HG03469 (cell line): ENCODE results near the gene RHOH.
A peak's percentile ranks its signal among the peaks of the same experiment; 100 is the strongest.
"Not testable (repeated sequence)": the region's sequence is repeated elsewhere in the genome, so short reads cannot be mapped to it uniquely, and the experiment has no call there.

Source experiments
- ATAC-seq: cut with Tn5 transposase; IDR thresholded peaks from one replicate; pipeline ENCODE4 v1.9.1; 2021; ENCODE audit warnings: mild to moderate bottlenecking, moderate library complexity, moderate number of reproducible peaks; ENCODE audit not compliant: unreplicated experiment

Gene RHOH, protein sequence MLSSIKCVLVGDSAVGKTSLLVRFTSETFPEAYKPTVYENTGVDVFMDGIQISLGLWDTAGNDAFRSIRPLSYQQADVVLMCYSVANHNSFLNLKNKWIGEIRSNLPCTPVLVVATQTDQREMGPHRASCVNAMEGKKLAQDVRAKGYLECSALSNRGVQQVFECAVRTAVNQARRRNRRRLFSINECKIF

DNA sequence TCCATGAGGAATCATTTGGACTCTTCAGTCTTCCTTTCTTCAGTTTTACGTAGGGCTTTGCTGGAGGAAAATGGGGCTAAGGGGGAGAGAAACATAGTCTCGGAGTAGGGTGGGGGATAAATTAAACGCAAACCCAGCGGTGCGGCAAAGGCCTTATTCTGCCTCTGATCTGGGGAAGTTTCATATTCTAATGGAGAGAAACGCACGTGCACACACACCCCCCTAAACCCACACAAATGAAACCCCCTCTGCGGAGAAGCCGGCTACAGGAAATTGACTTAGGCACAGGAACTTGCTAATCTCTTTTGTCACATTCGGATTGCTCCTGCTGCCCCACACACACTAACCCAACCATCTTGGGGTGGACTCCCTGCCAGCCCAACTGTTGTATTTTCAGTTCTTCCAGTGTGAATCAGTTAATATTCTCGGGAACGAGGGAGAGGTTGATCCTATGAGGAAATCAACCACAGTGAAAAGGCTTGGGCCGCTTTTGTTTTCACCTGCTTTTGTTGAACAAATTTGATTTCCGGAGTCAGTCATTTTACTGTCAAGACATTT, at the start of gene RHOH:
TSS of gene RHOH (plus strand) at position 308 of the 558 bp plus-strand sequence. CDS start 46,356 bp downstream, outside the sequence.
- ATAC-seq, result no peak

DNA sequence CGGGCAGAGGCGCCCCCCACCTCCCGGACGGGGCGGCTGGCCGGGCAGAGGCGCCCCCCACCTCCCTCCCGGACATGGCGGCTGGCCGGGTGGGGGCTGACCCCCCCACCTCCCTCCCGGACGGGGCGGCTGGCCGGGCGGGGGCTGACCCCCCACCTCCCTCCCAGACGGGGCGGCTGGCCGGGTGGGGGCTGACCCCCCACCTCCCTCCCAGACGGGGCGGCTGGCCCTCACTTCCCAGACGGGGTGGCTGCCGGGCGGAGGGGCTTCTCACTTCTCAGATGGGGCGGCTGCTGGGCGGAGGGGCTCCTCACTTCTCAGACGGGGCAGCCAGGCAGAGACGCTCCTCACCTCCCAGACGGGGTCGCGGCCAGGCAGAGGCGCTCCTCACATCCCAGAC, 49.3 kb upstream of the RHOH start:
- not testable (repeated sequence) for ATAC-seq

DNA sequence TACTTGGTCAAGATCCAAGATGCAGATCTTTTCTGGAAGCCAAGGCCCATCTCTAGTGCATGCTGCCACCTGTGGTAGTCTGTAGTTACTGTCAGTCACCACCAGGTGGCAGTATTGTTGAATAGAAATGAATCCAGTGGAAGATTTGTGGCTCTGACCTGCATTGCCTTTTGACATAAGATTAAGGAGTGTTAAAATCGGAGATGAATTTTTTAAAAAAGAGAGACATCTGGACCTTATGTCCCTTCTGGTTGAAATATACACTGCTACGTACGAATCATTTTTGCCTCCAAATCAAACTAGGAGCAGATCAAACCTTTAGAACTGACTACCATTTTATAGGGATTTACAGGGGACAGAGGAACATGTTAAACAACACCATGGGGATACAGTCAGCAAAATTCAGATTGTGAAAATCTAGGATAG, 46.9 kb upstream of the RHOH start:
- peak; percentile 64 for ATAC-seq

DNA sequence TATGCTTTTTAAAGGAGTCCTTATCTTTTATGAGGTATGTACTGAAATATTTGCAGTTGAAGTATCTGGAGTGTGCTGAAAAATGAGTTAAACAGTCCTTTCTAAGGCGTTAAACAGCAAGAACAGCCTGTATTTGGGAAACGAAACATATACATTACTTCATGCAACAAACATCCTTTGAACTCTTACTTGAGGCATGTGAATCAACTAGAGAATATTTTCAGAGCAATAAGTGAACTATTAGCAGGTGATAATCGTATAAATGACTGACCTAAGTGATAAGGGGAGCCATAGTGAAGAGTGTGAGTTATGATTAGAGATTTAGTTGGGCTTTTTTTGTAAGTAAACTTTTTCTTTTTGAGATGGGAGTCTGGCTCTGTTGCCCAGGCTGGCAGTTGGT, 45.9 kb upstream of the RHOH start:
- ATAC-seq, result no peak

DNA sequence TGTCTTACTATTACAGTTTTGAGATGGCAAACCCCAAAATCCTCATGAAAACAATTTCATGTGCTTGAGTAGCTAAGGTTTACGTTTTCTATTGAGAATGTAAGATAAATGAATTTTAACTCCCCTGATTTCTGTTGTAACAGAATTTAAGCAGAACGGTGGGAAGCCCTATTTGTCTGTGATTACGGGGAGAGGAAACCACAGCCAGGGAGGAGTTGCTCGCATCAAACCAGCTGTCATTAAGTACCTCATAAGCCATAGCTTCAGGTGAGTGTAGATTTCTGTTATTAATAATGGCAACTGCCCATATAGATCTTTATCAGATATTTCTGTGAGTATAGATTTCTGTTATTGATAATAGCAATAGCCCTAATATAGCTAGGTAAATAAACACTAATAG, 44.2 kb upstream of the RHOH start:
- ATAC-seq, result no peak

DNA sequence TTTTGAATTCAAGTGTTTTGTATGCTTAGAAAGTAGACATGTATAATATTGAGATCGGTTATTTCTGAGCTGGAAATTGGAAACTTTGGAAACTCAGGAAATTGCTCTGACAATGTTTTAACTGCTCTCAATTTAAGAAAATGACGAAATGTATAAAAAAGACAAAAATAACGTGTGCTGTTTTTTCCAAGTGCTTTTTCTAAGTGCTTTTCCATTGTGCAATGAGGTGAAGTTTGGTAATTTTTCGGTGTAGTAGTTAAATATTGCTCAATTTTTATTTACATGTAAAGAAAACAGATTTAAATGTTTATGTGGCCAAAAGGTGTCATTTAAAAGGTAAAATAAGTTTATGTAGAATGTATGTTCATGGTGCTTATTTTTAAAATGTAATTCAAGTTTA, 39.4 kb upstream of the RHOH start:
- no peak for ATAC-seq

DNA sequence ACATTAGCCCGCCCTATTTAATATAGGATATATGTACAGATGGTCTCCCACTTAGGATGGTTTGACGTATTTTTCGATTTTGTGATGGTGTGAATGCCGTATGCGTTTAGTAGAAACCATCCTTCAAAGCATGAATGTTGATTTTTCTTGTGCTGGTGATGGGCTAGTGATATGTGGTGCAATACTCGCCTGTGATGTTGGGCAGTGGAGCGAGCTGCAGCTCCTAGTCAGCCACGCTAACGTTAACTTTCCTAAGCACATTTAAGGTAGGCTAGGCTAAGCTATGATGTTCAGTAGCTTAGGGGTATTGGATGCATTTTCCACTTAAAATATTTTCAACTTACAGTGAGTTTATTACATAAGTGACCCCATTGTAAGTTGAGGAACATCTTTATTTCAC, 36.6 kb upstream of the RHOH start:
- ATAC-seq, result no peak

DNA sequence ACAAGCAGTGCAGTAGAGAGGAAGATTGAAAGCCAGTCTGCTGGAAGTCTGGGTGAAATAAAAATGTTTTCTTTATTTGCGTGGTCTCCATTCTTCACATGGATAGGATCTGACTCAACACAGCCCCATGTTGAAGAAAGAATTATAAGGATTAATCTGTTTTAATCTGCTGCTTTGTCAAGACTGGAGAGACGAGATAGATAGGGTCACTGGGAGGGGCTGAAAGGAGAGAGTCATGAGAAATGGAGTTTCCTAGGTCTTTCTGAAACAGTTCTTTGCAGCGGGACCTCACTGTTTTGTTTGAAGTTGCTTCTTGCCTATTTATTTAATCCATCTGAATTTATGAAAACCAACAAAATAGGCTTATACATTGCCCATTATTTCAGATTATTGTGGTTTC, 32.4 kb upstream of the RHOH start:
- no peak for ATAC-seq

DNA sequence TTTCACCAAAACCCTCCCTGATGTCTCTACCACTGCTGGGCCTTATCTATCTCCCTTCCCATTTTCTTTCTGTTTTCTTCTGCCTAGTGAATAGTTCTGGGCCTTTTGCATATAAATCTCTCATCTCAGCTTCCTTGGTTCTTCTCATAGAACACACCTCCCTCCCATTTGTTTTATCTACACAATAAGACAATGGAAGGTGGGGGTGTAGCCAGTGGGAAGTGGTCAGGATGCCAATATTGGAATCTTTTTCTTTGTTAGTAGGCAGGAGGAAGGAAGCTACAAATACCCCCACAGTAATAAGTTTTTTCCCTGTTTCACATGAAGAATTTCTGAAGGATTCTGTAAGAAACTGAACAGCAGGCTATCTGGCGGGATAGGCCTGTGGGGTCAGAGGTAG, 30.9 kb upstream of the RHOH start:
- ATAC-seq, result no peak

DNA sequence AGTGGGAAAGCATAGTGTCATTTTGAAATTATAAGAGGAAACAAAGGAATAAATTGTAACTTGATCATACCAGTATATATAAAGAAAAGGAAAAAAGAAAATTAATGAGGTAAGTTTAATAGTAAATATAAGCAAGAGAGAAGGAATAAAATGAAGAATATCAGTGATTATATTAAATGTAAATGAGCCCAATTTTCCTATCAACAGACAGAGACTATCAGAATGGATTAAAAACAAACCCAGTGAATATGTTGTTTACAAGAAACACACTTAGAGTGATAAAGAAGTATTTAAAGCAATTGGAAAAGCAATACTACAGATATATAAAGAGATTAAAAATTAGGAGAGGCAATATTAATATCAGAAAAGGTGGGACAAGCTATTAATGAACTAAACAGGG, 28.8 kb upstream of the RHOH start:
- ATAC-seq, result no peak

DNA sequence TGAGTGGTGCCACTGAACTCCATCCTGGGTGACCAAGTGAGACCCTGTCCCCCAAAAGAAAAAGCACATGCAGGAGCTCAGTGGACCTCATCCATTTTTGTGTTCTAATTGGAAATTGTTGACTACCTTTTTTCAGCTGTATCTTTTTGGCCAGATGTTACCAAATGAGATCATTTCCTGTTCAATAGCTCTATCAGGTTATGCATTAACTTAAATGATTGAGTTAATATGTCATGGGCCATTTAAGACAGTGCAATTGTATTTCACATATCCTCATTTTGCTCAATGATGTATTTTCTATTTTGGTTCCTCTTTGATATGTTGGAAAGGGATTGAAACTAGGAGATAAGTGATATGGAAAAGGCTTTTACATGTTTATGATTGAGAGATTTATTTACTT, 26.2 kb upstream of the RHOH start:
- no peak for ATAC-seq

DNA sequence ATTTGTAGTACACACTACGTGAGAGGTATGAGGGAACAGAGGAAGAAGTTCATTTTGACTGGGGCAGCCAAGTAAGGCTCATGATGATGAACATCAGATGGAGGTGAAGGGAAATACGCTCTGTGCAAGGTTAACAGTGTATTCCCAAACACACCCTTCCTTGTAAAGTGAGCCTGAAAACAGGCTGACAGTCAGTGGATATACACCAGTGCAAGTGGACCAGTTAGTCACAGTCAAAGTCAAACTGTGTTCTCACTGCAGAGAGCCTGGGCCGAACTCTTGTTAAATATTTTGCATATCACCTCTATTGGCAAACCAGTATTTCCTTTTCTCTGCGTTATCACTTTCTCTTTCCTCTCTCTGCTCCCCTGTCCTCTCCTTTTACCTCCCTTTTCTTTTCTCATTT, 23.4 kb upstream of the RHOH start:
- ATAC-seq, result peak; percentile 74

DNA sequence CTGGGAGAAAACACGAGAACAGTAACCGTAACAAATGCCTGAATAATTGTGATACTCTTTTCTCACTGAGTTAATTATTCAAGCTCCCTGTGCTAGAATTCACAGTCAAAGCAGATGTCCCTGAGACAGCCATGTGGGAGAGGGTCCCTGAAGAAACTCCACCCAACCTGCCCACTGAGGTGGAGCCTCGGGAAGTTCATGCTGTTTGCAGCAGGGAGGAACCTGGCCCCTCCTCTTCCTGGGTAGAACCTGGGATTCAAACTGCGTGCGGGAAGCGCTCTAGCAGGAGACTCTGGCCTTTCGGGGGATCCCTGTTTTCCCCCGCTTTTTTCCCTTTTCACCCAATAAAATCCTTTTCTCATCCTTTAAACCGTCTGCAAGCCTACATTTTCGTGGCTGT, 20.2 kb upstream of the RHOH start:
- ATAC-seq, result no peak

DNA sequence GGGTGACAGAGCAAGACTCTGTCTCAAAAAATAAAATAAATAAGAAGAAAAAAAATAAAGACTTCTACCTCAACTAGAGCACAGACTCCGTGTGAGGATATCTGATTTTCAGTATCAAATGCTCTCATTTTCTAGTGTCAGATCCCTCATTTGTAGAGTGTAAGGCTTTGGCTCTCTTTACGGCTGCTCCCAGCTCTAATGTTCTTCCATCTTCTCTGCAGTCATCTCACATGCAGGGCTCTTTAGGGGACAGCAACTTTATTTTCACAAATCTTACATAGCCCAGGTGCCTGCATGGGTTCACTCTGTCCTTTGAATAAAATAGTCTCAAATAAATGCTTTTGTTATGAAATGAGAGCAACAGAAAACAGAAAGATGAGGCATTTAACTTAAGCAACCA, 19.2 kb upstream of the RHOH start:
- no peak for ATAC-seq

DNA sequence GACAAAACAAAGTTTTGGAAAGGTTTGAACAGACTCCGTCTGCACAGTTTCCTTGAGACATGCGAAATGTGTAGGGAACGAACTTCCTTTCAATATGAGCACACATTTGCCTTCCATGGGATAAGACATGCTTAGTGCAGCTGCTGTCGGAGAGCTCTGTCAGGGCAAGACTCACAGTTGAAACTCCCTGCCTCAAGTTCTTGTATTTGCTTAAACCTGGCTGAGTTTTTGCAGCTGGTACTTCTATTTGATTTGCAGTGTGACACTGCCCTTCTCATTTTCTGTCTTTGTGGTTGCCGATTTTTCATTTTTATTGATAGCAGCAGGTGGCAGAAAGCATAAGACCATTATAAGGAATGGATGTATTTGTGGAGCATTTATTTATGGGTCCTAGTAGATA, 18.2 kb upstream of the RHOH start:
- no peak for ATAC-seq

DNA sequence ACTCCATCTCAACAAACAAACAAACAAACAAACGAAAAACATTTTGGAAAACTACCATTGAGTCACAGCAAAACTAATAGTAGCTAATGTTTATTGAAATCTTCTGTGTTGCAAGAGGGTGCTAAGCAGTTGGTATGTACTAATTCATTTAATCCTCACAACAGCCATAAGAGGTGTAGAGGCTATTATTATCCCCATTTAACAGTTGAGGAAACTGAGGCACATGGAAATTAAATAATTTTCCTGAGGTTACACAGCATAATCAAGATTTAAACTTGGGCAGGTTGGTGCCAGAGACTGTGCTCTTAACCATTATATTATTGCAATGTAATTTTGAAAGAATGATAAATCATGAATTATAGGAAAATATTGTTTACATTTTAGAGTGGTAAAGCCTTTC, 17.5 kb upstream of the RHOH start:
- ATAC-seq, result no peak

DNA sequence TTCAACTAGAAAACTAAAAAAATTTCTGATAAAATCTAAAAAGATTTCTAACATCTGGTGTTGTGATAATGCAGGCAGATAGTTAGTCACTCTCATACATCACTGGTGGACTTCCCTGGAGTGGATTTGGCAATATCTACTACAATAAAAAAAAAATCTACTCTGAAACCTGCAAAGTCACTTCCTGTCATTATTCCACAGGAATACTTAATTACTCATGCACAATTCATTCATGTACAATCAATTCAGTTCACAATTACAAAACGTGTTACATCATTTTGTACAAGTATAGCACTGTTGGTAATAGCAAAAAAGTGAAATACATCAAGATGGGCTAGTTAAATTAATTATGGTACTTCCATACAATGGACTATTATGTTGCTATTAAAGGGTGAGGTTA, 16.5 kb upstream of the RHOH start:
- ATAC-seq, result no peak

DNA sequence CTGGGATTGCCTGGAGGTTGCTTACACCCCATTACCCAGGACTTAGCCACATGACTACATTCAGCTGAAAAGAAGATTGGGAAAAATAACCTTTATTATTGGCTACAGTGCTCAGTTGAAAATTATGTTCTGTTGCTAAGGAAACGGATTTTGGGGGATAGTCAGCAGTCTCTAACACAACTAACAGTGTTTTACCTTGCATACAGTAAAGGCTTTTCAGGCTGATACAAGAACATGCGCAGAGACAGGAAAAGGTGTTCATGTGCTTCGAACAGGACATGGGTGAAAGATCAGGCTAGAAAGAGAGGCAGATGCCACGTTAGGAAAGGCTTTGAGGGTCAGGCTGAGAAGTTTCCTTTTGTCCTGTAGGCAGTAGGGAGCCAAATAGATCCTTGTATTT, 14.8 kb upstream of the RHOH start:
- no peak for ATAC-seq

DNA sequence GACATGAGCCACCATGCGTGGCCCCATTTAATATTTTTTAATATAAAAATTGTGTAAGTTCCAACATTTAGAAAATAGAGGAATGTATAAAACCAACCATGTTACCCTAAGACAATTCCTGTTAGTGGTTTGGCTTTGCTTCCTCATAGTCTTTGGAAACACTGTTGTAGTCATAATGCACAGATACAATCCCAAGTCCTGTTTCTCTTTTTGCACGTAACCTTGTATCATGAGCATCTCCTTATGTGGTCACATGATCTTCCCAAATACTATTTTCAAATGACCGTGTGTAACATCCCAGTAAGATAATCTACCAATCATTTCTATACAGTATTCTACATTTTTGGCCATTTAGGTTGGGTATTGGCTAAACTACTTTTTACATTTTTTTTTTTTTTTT, 13.9 kb upstream of the RHOH start:
- ATAC-seq, result no peak

DNA sequence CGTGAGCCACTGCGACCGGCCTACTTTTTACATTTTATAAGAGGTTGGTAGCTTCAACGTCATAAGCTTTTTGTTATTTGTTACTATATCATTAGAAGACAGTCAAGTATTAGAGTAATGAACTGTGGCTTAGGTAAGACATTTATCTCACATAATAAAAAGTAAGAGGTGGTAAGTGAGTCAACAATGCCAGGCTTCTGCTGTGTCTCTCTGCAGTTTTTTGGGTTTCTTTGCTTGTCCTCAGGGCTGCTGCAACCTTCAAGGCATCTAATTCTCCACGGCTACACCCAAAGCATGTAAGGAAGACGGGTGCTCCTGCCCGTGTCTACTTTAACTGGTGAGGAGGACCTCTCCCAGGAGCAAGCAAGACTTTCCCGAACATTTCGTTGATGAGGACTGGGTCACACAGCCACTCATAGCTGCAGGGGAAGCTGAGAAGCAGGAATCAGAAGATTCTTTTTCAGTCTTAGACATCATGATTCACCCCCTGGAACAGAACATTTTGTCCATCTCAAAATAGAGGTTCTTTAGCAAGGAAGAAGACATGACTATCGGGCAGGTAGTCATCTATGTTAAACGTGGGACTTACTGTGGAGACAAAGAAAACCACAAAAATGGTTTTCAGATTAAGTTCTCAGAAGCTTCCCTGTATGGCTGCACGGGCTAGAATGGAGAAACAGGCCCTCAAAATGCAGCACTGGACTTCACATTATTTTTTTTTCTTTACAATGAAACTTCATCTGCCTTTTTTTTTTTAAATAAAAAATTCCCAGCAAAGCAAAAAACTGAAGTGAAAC, 13.0 kb upstream of the RHOH start:
- no peak for ATAC-seq

DNA sequence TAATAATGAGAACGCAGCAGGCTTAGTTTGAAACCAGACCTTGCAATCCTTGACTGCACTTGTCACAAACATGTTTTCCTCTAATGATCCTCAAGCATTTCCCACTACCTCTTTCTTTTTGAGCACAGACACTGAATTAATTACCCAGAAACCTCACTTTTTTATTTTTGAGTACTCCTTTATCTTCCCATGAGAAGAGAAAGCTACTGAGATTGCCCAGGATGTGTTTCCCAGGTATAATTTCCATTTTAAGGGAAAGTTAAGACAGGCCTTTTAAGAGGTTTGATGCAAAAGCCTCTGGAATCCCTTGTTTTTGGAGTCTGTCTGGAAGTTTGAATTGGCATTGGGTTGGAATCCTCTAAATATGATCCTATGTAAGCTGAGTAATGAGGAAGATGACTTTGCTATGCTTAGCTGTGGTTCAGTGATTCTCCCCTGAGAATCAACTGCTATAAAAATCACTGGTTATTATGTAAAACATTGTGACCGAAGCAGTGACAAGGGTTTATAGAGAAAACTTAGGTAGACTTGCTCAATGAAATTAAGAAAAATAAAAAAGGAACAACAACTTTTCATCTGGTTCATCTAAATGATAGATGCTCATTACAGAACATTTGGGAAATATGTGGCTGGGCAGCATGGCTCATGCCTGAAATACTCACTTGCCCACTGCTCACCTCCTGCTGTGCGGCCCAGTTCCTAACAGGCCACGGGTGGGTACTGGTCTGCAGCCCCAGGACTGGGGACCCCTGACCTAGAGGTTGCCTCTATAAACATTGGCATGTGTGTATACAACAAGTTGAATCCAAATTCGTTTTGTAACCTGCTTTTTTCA, 10.8 kb upstream of the RHOH start:
- peak; percentile 36 for ATAC-seq

DNA sequence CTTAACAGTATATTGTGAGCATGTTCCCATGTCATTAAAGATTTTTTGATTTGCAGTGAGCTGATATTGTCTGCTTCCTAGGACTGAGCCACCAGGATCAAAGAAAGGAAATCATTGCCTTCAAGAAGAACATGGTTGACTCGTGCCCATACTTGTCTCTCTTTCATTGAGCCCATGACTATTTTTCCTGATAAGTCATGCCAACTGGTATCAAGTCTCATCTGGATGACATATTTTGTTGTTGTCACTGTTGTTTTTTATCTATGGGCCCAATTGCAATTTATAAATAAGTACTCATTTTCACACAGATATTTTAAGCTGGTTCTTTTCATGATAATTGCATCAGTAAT, 10.2 kb upstream of the RHOH start:
- ATAC-seq, result no peak
